Endothelial cell of umbilical vein (primary cell): ENCODE measurements around the gene SNED1. TPM values are rescaled to one million over a fixed set of nuclear protein-coding genes. Genes with fewer than 3 reads are reported as not detected.

Experiments used
- BruUV-seq: library from RNA; stranded (reverse); fragments of 400-500 nt; replicated peaks from 2 replicates; lab custom pipeline; 2021; lab: Mats Ljungman, UMichigan
- CTCF ChIA-PET: fragments of 300-600, 350-600 bp; sonication (Branson Sonifier 250); formaldehyde crosslinking; loops from one replicate; lab custom pipeline; 2021; ENCODE audit warnings: antibody characterized with exemption, inconsistent platforms; lab: Charles Lee
- POLR2A ChIA-PET: fragments of 300-600, 350-600 bp; sonication (Branson Sonifier 250); formaldehyde crosslinking; loops from one replicate; lab custom pipeline; 2021; ENCODE audit warnings: antibody characterized with exemption, inconsistent platforms; lab: Charles Lee
- DNase-seq: peaks from one replicate; pipeline ENCODE4 v3.0.0-alpha.2; 2011; ENCODE audit warnings: low read depth, low spot score
- FAIRE-seq: peaks from 2 replicates; lab custom pipeline; 2011; peaks lifted over from hg19 to GRCh38; lab: Jason Lieb, UNC
- H2AFZ ChIP-seq: 2 replicates; pipeline ENCODE4 v1.6.0; 2012; ENCODE audit warnings: low read depth, low read length, control low read depth, inconsistent platforms
- H3K27ac ChIP-seq: 2 replicates; pipeline ENCODE4 v1.5.1; 2011; ENCODE audit warnings: low read depth, mild to moderate bottlenecking, control low read depth, low read length, moderate library complexity; ENCODE audit not compliant: insufficient read depth
- H3K27me3 ChIP-seq, 2 experiments: 2 replicates each; pipeline versions ENCODE4 v1.6.0 to v1.6.1; 2011; ENCODE audit warnings: low read length in 2 of 2, mixed read lengths in 1 of 2; ENCODE audit not compliant: control insufficient read depth in 2 of 2, insufficient read depth in 2 of 2
- H3K36me3 ChIP-seq, 2 experiments: 2 replicates in 1 of 2; 3 replicates in 1 of 2; pipeline ENCODE4 v1.5.1; 2011; ENCODE audit warnings: low read length in 2 of 2, mild to moderate bottlenecking in 1 of 2, moderate library complexity in 1 of 2; ENCODE audit not compliant: control insufficient read depth in 2 of 2, insufficient read depth in 2 of 2; ENCODE audit errors: extremely low read depth in 1 of 2
- H3K4me1 ChIP-seq: 3 replicates; pipeline ENCODE4 v1.5.1; 2011; ENCODE audit warnings: mild to moderate bottlenecking, low read length; ENCODE audit not compliant: control insufficient read depth, insufficient read depth; ENCODE audit errors: extremely low read depth
- H3K4me2 ChIP-seq: 2 replicates; pipeline ENCODE4 v1.6.1; 2011; ENCODE audit warnings: low read length, control low read depth, mixed read lengths; ENCODE audit not compliant: insufficient read depth
- H3K4me3 ChIP-seq, 3 experiments: fragments of 200-600 bp in 1 of 3; sonication (generic), shearing (Covaris generic) in 1 of 3; replicated peaks in 1 of 3; 2 replicates each; pipeline ENCODE4 v1.5.1; 2011 to 2016; ENCODE audit warnings: control low read depth in 3 of 3, low read length in 3 of 3, mild to moderate bottlenecking in 2 of 3, inconsistent platforms in 1 of 3, low read depth in 1 of 3, moderate library complexity in 1 of 3; ENCODE audit not compliant: insufficient read depth in 1 of 3
- H3K79me2 ChIP-seq: 2 replicates; pipeline ENCODE4 v1.6.0; 2012; ENCODE audit warnings: low read length, inconsistent platforms; ENCODE audit not compliant: control insufficient read depth, insufficient read depth
- H3K9ac ChIP-seq: replicated peaks from 2 replicates; pipeline ENCODE3; 2011; ENCODE audit warnings: low read length, control low read depth; ENCODE audit not compliant: insufficient read depth; ENCODE audit errors: extremely low read depth
- H3K9me1 ChIP-seq: replicated peaks from 3 replicates; pipeline ENCODE4 v1.6.0; 2011; ENCODE audit warnings: mild to moderate bottlenecking, low read length; ENCODE audit not compliant: control insufficient read depth, insufficient read depth; ENCODE audit errors: extremely low read depth
- H3K9me3 ChIP-seq: replicated peaks from 2 replicates; pipeline ENCODE4 v1.5.1; 2012; ENCODE audit warnings: low read length, inconsistent platforms; ENCODE audit not compliant: control insufficient read depth, insufficient read depth
- H4K20me1 ChIP-seq: replicated peaks from 2 replicates; pipeline ENCODE3; 2011; ENCODE audit warnings: mild to moderate bottlenecking, low read length; ENCODE audit not compliant: control insufficient read depth, insufficient read depth; ENCODE audit errors: extremely low read depth
- EZH2 ChIP-seq: IDR thresholded peaks from 2 replicates; pipeline ENCODE4 v1.6.1; 2012; ENCODE audit warnings: borderline replicate concordance, low read depth, mild to moderate bottlenecking, moderate library complexity, low read length, inconsistent platforms; ENCODE audit not compliant: severe bottlenecking
- FOS ChIP-seq: IDR thresholded peaks from 2 replicates; pipeline ENCODE4 v1.6.1; 2011; ENCODE audit warnings: mild to moderate bottlenecking, low read length, moderate library complexity, borderline replicate concordance; ENCODE audit not compliant: insufficient read depth
- MYC ChIP-seq: IDR thresholded peaks from one replicate; pipeline ENCODE4 v1.6.1; 2011; ENCODE audit warnings: mild to moderate bottlenecking, low read depth, low read length
- POLR2A ChIP-seq: IDR thresholded peaks from 2 replicates; pipeline ENCODE4 v1.6.1; 2012; ENCODE audit warnings: low read depth, mild to moderate bottlenecking, control low read depth, low read length
- POLR2AphosphoS5 ChIP-seq: IDR thresholded peaks from 2 replicates; pipeline ENCODE4 v1.6.1; 2012; ENCODE audit warnings: low read depth, mild to moderate bottlenecking, control low read depth, low read length, moderate library complexity; ENCODE audit not compliant: insufficient read depth
- dilution Hi-C: fragments of 300-500 bp; cut with MboI; formaldehyde crosslinking; loops from one replicate; pipeline ENCODE4 v1.15.0; 2019; ENCODE audit warnings: low sequenced_read_pairs; ENCODE audit not compliant: extremely low pct_ligation_motif_present
- intact Hi-C: fragments of 100-400 bp; cut with micrococcal nuclease; formaldehyde crosslinking; loops from one replicate; pipeline ENCODE4 v1.10.0; 2022
- polyA plus RNA-seq, 4 experiments: library from polyadenylated mRNA; depleted of rRNA in 3 of 4; stranded (reverse) in 3 of 4; unstranded in 1 of 4; fragments of >200 nt; gene quantifications; 2 replicates each; pipeline versions ENCODE4 v1.2.1 to v1.2.3, GENCODE V29; 2011 to 2012; ENCODE audit warnings: missing spikeins in 1 of 4
- total RNA-seq: library from RNA; stranded (reverse); gene quantifications from 2 replicates; pipeline ENCODE4 v1.2.3, GENCODE V29; 2021
- TF ChIP-seq, protein P1 (sequence below): IDR thresholded peaks from 2 replicates; pipeline ENCODE4 v1.6.1; 2011; ENCODE audit not compliant: insufficient read depth, insufficient read length

The SNED1 gene
- total and polyA plus RNA-seq, 2 donors (not counting 3 experiments of a cell fraction or from before 2014, with no cell fraction given), result 14.1 to 17.2 TPM

DNA sequence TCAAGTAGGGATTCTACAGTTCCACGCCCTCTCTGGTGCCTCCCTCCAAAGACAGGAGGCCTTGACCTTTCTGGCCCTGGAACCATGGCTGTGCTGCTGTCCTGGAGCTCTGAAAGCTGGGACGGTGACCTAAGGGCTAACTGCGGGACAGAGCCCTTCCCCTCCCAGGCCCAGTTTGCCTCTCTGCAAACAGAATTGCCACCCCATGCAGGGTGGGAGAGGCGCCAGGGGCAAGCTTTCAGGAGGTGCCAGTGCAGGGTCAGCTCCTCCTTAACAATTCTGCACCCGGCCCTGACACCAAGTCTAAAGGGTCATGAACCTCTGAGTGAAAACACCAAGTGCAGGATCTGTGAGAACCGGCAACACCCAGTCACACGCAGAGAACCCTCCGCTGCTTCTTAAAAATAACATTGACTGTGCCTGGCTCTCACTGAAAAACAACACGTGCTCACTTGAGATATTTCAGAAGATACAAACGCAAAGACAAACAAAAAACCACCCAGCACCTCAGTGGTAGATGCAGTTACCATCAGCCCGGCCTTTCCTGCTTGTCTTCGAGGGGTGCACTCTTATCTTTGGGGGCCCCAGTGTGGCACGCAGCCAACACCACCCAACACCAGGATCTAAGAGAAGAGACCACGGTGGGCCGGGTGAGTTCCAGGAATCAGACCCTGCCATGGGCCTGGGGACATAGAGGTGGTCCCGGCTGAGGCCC lies 1.1 kb upstream of the SNED1 start:
- H2AFZ ChIP-seq, result peak overlapping the region; percentile 56
- POLR2A ChIA-PET, result no interaction called here
- peak; percentile 64 for DNase-seq
- H3K4me2 ChIP-seq, result no peak overlapping the region
- BruUV-seq, result no TSS peak
- no peak overlapping the region for H3K9ac ChIP-seq
- H3K9me3 ChIP-seq, result no peaks in the 10 kb centered on the region
- no peaks in the 10 kb centered on the region for H3K36me3 ChIP-seq
- dilution Hi-C loops, result no loop called here
- H3K4me1 ChIP-seq, result peaks cover 15% of the 10 kb centered on the region
- FAIRE-seq, result peak; percentile 72
- peaks cover 4% of the 10 kb centered on the region for H3K79me2 ChIP-seq
- no peaks in the 10 kb centered on the region for H3K9me1 ChIP-seq
- TF ChIP-seq, protein P1, sequence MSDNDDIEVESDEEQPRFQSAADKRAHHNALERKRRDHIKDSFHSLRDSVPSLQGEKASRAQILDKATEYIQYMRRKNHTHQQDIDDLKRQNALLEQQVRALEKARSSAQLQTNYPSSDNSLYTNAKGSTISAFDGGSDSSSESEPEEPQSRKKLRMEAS, result peak; percentile 23
- TF ChIP-seq POLR2A, result no peak
- CTCF ChIA-PET, result interaction anchor here (1.3 kb wide), 1 partner anchor 13 kb away, joined by 3 read pairs; no protein-coding TSS in a partner anchor
- H4K20me1 ChIP-seq, result no peaks in the 10 kb centered on the region
- no peaks in the 10 kb centered on the region for H3K27me3 ChIP-seq
- intact Hi-C loops, result loop anchor here (5.0 to 10.0 kb wide), 3 partner anchors 218 to 640 kb away; partner anchors contain the start of genes ATG4B, DUSP28, RNPEPL1 and THAP4
- H3K4me3 ChIP-seq, result no peak overlapping the region
- peak overlapping the region; percentile 80 for H3K27ac ChIP-seq

GRCh38 chr2:240998706-240998994 lies 232 bp downstream of the SNED1 start:
- H3K4me3 ChIP-seq, result peak overlapping the region; percentile 37 to 46 (median 42)
- DNase-seq (no peak), FAIRE-seq (no peak)
- H3K36me3 ChIP-seq, result no peaks in the 10 kb centered on the region
- intact Hi-C loops, result loop anchor here (1.0 to 10.0 kb wide), 4 partner anchors 12 to 639 kb away; partner anchors contain the start of genes ATG4B, DUSP28, RNPEPL1 and THAP4
- CTCF ChIA-PET, result interaction anchor here (0.8 to 1.6 kb wide), 4 partner anchors 10 to 147 kb away, joined by 4 to 12 read pairs (median 4); no protein-coding TSS in a partner anchor
- H3K27ac ChIP-seq, result no peak overlapping the region
- dilution Hi-C loops, result no loop called here
- H3K4me1 ChIP-seq, result peaks cover 12% of the 10 kb centered on the region
- TF ChIP-seq EZH2 (no peak), POLR2AphosphoS5 (no peak), MYC (no peak), FOS (no peak)
- BruUV-seq, result no TSS peak
- H4K20me1 ChIP-seq, result no peaks in the 10 kb centered on the region
- POLR2A ChIA-PET, result interaction anchor here (1.0 kb wide), 1 partner anchor 11 kb away, joined by 8 read pairs; no protein-coding TSS in a partner anchor
- no peaks in the 10 kb centered on the region for H3K9me1 ChIP-seq
- no peaks in the 10 kb centered on the region for H3K9me3 ChIP-seq
- H3K9ac ChIP-seq, result peak overlapping the region; percentile 44
- H2AFZ ChIP-seq, result peak overlapping the region; percentile 56
- H3K79me2 ChIP-seq, result peaks cover 4% of the 10 kb centered on the region
- no peaks in the 10 kb centered on the region for H3K27me3 ChIP-seq
- H3K4me2 ChIP-seq, result peak overlapping the region; percentile 21
